Adrenal gland (tissue), 5 donors: ENCODE results near the gene SPTBN4.

Experiments
- CTCF ChIP-seq, 6 experiments: fragments of 450-650 bp in 4 of 6; fragments of 200-600 bp in 2 of 6; sonication (generic) in 1 of 6; IDR thresholded peaks; 1 replicate in 5 of 6; 2 replicates in 1 of 6; pipeline versions ENCODE4 v1.5.1 to v1.8.0; 2016 to 2021; ENCODE audit warnings: antibody characterized with exemption in 6 of 6, mild to moderate bottlenecking in 2 of 6, moderate library complexity in 1 of 6
- POLR2A ChIP-seq, 2 donors: fragments of 450-650 bp; IDR thresholded peaks; one replicate each; pipeline ENCODE4 v1.6.1; 2017; ENCODE audit warnings: antibody characterized with exemption in 2 of 2, mild to moderate bottlenecking in 2 of 2, moderate library complexity in 1 of 2
- donor health status: DM: no; HTN: no; CAD: no.

GRCh38 chr19:40616941-40617340, 150.1 kb downstream of the SPTBN4 start:
- TF ChIP-seq CTCF (IDR thresholded peaks at IDR 0.05), result no peak
- TF ChIP-seq POLR2A (IDR thresholded peaks at IDR 0.05), result no peak
